ENCODE data around the gene OBP2A.

DNA sequence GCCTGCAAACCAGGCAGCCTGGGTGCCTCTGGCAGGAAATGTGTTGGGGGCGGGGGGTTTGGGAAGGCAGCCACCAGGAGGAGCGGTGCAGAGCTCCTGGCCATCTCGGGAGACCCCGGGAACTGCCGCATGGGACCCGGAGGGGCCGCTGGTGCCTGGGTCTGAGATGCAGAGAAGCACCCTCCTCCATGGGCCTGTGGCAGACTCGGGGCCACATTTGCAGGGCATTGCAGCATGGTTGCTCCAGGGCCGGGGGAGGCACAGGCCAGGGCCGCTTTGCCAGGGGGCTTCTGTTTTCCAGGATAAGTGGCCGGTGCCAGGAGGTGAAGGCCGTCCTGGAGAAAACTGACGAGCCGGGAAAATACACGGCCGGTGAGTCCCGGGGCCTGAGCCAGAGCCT lies 23.0 kb upstream of the OBP2A start:
- TF ChIP-seq, protein P1, sequence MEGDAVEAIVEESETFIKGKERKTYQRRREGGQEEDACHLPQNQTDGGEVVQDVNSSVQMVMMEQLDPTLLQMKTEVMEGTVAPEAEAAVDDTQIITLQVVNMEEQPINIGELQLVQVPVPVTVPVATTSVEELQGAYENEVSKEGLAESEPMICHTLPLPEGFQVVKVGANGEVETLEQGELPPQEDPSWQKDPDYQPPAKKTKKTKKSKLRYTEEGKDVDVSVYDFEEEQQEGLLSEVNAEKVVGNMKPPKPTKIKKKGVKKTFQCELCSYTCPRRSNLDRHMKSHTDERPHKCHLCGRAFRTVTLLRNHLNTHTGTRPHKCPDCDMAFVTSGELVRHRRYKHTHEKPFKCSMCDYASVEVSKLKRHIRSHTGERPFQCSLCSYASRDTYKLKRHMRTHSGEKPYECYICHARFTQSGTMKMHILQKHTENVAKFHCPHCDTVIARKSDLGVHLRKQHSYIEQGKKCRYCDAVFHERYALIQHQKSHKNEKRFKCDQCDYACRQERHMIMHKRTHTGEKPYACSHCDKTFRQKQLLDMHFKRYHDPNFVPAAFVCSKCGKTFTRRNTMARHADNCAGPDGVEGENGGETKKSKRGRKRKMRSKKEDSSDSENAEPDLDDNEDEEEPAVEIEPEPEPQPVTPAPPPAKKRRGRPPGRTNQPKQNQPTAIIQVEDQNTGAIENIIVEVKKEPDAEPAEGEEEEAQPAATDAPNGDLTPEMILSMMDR (IDR thresholded peaks at IDR 0.05), result no peak
- TF ChIP-seq POLR2A (IDR thresholded peaks at IDR 0.05), result no peak
- TF ChIP-seq POLR2AphosphoS5 (IDR thresholded peaks at IDR 0.05), result no peak
- TF ChIP-seq EP300 (IDR thresholded peaks at IDR 0.05), result no peak
